Activated T-cell treated with anti-CD3 and anti-CD28 coated beads, Interleukin-2, amount 50 U/mL, for 48 hours (primary cell): Measurements from ENCODE around the gene OR5V1.
"Not testable (repeated sequence)": the region's sequence is repeated elsewhere in the genome, so short reads cannot be mapped to it uniquely, and the experiment has no call there.

Source experiments
- DNase-seq, 2 experiments: peaks; one replicate each; pipeline ENCODE4 v3.0.0-alpha.2; 2020

Gene OR5V1

DNA sequence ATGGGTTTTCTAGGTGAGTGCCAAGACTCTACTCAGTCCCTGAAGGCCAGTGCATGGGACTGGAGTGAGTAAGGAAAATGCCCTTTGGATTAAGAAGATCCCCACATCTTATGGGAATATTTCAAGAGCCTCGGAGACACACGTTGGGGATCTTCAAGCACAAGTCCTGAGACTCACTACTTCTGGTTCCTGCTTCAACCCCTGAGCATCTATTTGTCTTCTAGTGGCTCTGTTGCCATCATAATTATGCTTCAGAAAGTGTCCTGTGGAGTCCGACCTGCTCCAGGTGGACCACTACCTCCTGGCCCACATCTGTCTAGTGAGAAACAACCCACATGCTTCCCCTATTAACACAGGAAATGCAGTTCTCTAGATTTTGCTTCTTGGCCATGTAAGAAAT, at the start of gene OR5V1:
Gene OR5V1, minus strand, starts transcription at position 101 of the 400 bp plus-strand sequence. CDS start 12,670 bp downstream, outside the sequence.
- DNase-seq = no peak

DNA sequence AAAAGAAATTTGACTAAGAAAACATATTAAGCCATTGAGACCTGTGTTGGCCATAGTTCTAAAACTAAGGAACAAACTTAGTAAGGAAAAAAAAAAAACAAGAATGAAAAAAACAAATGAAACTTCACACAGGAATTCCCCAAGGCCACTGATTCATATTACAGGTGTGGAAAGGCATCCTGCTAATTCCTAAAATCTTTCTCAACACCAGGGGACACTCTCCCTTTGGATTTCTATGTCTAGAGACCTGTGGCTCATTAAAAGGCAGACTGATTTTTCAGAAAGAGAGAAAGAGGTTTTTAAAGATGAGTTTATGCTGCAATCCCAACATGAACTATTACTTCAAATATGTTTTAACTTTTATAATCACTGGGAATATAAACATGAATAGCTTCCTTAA, 45.9 kb upstream of the OR5V1 start, which contains the start of gene OR12D1:
Gene OR12D1, plus strand, starts transcription at position 341 of the 400 bp plus-strand sequence.
- no peak for DNase-seq

DNA sequence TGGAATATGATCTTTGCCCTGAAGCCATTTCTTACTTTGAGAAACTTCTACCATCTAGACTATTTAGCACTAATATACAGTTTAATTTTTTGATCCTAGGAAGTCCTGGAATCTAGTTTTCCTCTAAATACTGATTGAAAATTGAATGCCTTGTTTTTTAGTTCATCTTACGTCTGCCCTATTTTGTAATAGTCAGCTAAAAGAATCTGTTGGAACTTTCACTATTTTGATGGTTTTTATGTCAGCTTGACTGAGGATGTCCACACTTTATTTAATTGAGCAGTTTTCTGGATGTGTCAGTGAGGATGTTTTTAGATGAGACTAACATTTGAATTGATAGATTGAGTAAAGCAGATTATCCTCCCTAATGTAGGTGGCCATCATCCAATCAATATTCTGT, 35.1 kb upstream of the OR5V1 start:
- no peak for DNase-seq

DNA sequence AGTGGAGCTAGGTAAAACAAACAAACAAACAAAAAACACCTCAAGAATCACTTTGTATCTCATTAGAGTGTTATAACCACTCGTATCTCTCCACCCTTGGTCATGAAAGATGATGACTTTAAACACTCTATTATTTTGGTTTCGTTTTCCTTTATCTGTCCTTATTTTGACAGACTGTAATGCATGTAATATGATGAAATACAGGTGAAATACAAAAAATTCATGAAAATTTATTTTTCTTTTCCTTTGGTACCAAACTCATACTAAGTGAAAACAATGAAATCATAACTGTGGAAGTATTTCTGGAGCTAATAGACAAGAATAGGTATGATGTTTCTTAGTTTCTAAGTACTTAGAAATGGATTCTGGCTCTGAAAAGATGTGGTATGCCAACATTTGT, 30.9 kb upstream of the OR5V1 start:
- DNase-seq = no peak

DNA sequence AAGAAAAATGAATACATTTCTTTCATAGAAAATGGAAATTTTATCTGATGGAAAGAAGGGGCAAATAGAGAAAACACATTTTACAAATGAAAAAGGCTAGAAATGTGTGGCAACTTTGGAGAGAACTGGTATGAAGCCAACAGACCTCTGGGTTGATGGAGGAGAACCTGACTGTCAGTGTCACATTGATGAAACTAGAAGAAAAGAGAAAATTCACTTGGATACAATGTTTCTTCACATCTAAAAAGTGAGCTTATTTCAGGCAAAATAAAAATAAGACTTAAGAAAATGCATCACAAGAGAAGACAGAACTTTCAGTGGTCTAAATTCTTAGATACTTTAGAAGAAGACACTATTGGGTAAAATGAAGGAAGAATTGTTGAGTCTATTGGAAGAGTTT, 26.7 kb upstream of the OR5V1 start, which contains the start of gene OR12D2:
Gene OR12D2, plus strand, starts transcription at position 301 of the 400 bp plus-strand sequence. CDS start 1,069 bp downstream, outside the sequence.
- no peak for DNase-seq

DNA sequence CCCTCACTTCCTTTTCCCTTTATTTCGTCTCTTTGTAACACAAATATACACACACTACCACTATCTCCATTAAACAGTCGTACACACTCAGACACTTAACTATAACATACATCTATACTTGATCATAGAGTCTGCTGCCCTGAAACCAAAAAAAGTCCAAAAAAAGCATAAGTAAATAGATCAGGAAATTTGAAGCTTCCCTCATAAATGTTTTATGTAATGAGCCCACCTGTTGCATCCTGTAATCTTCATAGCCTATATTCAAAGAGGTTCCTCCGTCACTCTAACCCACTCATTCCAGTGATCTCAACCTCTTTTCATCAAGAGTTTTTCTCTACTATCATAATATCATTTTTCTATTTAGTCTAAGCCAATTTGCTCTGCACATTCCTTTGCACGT, 19.9 kb upstream of the OR5V1 start:
- no peak for DNase-seq

DNA sequence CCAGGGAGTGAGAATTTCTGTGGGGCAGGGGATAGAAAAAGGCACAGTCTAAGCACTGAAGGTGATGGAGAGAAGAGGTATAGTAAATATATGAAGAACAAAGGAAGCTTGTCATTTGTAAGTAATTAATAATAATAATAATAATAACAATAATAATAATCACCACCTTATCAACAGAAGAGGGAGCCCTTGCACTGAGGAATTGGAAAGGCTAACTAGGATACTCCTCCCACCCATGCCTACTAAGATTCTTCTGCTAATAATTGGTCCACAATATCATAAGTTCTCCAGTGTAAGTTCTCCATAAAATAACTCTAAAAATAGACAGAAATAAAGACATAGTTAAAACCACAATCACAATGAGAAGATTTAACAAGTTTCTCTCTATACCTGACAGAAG, 7.3 kb upstream of the OR5V1 start:
- DNase-seq = no peak

DNA sequence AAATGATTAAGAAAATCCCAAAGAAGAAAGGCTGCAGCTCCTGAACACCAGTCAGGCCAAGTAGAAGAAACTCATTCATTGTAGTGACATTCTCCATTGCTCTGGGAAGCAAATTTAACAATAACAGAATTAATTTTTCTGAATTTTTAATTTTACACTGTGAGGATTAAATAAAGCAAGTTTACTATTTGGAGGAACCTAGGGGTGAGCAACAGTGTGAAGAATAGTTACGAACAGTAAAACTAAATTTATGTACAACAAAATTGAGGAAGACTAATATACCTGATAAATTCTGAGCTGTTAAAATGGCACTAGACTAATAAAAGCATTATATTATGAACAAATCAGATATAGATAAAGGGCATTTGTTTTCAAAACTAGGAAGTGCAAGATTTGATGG, 6.5 kb upstream of the OR5V1 start, which contains the start of gene OR12D3:
Gene OR12D3, minus strand, starts transcription at position 101 of the 400 bp plus-strand sequence. Its CDS starts 4 bp downstream, at position 97.
- DNase-seq = no peak

DNA sequence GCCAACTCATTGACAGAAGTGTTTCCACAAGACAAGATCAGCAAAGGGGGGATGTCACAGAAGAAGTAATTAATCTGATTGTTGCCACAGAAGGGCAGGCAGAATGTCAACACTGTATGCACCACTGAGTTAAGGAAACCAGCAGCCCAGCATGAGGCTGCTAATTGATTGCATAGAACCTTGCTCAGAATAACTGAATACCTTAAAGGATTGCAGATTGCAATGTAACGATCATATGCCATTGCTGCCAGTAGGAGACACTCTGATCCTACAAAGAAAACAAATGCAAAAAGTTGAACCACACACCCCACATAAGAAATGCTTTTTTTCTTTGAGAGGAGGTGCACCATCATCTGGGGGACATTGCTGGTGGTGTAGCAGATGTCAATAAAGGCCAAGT, 13.1 kb downstream of the OR5V1 start:
- no peak for DNase-seq

DNA sequence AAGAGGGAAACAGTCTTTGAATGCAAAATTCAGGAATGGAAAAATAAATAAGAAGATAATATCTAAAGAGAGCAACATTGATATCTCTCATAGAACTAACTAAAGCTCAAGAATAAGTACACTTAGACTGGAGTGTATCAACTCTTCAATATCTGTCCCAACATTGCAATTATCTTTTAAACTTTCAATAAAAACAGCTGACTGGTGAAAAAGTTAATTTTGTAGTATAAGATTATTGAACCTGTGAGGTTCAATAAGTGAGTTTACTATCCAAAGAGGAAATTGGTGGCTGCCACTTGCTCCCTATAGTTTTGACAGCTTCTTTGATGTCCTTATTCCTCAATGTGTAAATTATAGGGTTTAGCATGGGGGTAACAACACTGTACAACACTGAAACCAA, 13.7 kb downstream of the OR5V1 start:
- DNase-seq = no peak

DNA sequence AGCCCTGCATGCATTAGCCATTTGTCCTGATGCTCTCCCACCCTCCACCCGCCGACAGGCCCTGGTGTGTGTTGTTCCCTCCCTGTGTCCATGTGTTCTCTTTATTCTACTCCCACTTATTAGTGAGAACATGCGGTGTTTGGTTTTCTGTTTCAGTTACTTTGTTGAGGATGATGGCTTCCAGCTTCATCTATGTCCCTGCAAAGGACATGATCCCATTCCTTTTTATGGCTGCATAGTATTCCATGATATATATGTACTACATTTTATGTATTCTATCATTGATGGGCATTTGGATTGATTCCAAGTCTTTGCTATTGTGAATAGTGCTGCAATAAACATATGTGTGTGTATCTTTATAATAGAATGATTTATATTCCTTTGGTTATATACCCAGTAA, 19.3 kb downstream of the OR5V1 start:
- not testable (repeated sequence) for DNase-seq

DNA sequence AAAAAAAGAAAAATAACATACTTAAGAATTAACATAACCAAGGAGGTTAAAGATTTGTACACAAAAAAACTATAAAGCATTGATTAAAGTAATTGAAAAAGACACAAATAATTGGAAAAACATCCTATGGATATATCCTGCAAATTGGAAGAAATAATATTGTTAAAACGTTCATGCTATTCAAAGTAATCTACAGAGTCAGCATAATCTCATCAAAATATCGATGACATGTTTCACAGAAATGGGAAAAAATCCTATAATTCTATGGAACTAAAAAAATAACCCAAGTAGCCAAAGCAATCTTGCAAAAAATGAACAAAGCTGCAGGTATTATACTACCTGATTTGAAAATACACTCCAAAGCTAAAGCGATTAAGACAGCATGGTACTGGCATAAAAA, 23.3 kb downstream of the OR5V1 start:
- DNase-seq = no peak

DNA sequence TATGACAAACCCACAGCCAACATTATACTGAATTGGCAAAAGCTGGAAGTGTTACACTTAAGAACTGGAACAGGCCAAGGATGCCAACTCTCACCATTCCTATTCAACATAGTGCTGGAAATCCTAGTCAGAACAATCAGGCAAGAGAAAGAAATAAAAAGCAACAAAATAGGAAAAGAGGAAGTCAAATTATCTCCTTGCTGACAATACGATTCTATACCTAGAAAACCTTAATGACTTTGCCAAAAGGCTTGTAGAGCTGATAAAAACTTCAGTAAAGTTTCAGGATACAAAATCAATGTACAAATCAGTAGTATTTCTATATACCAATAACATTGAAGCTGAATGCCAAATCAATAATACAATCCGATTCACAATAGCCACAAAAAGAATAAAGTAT, 32.4 kb downstream of the OR5V1 start:
- DNase-seq = no peak

DNA sequence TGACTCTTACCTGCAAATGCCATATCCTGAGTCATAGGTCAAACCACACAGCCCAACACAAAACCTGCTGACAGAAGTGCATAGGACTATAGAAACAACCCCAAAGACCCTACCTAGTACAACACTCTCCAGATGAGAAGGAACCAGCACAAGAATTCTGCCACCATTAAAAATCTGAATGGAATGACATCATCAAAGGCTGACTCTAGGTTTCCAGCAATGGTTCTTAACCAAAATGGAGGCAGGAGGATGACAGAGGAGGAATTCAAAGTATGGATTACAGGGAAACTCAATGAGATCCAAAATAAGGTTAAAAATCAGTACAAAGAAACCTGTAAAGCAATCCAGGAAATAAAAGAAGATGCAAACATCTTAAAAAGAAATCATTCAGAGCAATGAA, 36.0 kb downstream of the OR5V1 start:
- no peak for DNase-seq

DNA sequence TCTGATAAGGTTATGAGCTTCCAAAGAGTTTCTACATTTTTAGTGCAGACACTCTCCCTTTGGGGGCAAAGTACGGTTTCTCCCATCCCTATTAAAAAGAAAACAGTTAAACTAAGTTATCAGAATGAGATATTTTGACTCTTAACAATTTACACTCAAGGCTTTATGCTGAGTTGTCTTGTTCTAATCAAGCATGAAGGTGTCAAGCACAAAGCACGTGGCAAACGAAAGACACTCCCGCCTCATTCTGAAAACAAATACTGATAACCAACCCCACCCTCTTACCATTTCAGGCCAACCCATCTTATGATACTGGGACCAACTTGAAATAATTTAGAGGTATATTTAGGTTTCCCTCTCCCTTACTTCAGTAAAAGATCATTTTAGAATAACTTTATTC, 42.9 kb downstream of the OR5V1 start:
- no peak for DNase-seq

DNA sequence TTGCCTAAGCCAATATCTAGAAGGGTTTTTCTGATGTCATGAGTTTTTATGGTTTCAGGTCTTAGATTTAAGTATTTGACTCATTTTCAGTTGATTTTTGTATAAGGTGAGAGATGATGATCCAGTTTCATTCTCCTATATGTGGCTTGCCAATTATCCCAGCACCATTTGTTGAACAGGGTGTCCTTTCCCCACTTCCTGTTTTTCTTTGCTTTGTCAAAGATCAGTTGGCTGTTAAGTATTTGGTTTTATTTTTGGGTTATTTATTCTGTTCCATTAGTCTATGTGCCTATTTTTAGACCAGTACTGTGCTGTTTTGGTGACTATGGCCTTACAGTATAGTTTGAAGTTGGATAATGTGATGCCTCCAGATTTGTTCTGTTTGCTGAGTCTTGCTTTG, 45.3 kb downstream of the OR5V1 start:
- not testable (repeated sequence) for DNase-seq

DNA sequence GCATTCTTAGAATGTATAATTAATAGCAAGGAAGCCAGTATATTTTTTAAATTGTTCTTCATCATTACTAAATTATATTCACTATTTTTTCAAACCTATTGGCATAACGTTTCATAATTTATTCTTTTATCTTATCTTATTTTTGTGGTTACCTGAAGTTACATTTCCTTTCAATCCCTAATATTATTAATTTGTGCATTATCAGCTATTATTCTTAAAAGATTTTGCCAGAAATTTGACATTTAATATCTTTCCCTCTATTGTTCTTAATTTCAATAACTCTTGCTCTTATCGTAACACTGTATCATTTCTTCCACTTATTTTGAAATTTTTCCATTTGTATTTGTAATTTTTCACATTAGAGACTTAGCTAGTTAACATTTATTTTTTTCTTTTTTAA, 48.7 kb downstream of the OR5V1 start:
- DNase-seq = no peak
